Brain microvascular endothelial cell (primary cell): ENCODE measurements around the gene THBD.
"Not testable (repeated sequence)": the region's sequence is repeated elsewhere in the genome, so short reads cannot be mapped to it uniquely, and the experiment has no call there.

Source experiments
- DNase-seq: peaks from one replicate; pipeline ENCODE4 v3.0.0-alpha.2; 2020
- H3K27ac ChIP-seq: fragments of 250-450 bp; sonication (Bioruptor Pico); 2 replicates; pipeline ENCODE4 v1.5.1; 2020; ENCODE audit warnings: mild to moderate bottlenecking, moderate library complexity
- H3K27me3 ChIP-seq: fragments of 250-450 bp; sonication (Bioruptor Pico); replicated peaks from 2 replicates; pipeline ENCODE4 v1.5.1; 2020; ENCODE audit warnings: mild to moderate bottlenecking
- H3K36me3 ChIP-seq: fragments of 250-450 bp; sonication (Bioruptor Pico); replicated peaks from 2 replicates; pipeline ENCODE4 v1.5.1; 2020; ENCODE audit warnings: mild to moderate bottlenecking
- H3K4me3 ChIP-seq: 2 replicates; pipeline ENCODE4 v1.5.1; 2011; ENCODE audit warnings: low read depth, mild to moderate bottlenecking, control low read depth, low read length, moderate library complexity
- CTCF ChIP-seq: IDR thresholded peaks from 2 replicates; pipeline ENCODE4 v1.5.1; 2011; ENCODE audit warnings: low read depth, mild to moderate bottlenecking, moderate library complexity, low read length, control low read depth, inconsistent platforms; ENCODE audit errors: missing control alignments
- in situ Hi-C: cut with HindIII; loops from 2 replicates; pipeline ENCODE4 v1.10.0; 2017; ENCODE audit warnings: low sequenced_read_pairs, low pct_ligation_motif_present

Gene THBD

DNA sequence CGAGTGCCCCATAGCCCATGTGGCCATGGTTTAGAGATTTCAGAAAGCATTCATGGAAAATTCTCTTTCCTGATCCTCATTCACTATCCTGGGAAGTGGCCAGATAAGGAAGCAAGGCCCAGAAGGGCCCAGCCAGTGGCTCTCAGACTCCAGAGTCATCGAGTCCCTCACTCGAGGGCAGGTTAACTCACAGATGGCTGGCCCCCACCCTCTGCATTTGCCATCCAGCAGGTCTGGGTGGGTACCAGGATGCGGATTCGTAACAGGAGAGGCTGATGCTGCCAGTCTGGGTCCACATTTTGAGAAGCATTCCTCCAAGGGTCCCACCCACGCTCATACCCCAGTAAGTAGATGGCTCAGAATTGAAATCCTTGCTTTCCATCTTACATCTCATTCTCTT lies 18.1 kb downstream of the THBD start:
- no peaks in the 10 kb centered on the region for H3K36me3 ChIP-seq
- in situ Hi-C loops, result no loop called here
- H3K27me3 ChIP-seq, result peaks cover 17% of the 10 kb centered on the region
- no peak overlapping the region for H3K4me3 ChIP-seq
- no peak for TF ChIP-seq CTCF
- H3K27ac ChIP-seq, result no peak overlapping the region
- no peak for DNase-seq

- DNase-seq, result no peak
- peaks cover 2% of the 10 kb centered on the region for H3K27me3 ChIP-seq
- no peak for TF ChIP-seq CTCF
- H3K4me3 ChIP-seq, result no peak overlapping the region
- in situ Hi-C loops, result no loop called here
- no peaks in the 10 kb centered on the region for H3K36me3 ChIP-seq
- no peak overlapping the region for H3K27ac ChIP-seq
These were observed 20.1 kb downstream of the THBD start for GRCh38 chr20:23029324-23029723.

DNA sequence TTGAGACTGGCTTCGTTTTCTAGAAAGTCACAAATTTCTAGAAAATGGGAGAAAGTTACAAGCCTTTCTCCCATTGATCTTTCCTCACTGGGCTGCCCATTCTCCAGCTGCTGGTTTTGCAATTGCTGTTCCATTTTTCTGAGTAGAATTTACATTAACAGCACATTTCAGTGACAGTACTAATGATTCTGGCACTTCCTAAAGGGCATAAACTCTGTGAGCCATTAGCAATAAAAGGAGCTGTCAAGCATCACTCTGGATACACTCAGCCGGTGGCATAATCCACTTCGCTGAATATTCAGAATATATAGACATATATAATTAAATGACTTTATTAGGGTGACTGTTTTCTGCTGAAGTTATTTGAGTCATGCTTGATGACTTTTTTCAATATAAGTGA lies 21.1 kb downstream of the THBD start:
- no peak for DNase-seq
- Histone ChIP-seq H3K27me3 (no peaks in the 10 kb centered on the region), H3K27ac (no peak overlapping the region), H3K36me3 (no peaks in the 10 kb centered on the region), H3K4me3 (no peak overlapping the region)
- in situ Hi-C loops, result no loop called here
- TF ChIP-seq CTCF, result no peak

GRCh38 chr20:23027721-23028120 lies 21.8 kb downstream of the THBD start:
- H3K4me3 ChIP-seq, result no peak overlapping the region
- no peaks in the 10 kb centered on the region for H3K27me3 ChIP-seq
- no peak for DNase-seq
- no peak overlapping the region for H3K27ac ChIP-seq
- no peak for TF ChIP-seq CTCF
- H3K36me3 ChIP-seq, result no peaks in the 10 kb centered on the region
- in situ Hi-C loops, result no loop called here

DNA sequence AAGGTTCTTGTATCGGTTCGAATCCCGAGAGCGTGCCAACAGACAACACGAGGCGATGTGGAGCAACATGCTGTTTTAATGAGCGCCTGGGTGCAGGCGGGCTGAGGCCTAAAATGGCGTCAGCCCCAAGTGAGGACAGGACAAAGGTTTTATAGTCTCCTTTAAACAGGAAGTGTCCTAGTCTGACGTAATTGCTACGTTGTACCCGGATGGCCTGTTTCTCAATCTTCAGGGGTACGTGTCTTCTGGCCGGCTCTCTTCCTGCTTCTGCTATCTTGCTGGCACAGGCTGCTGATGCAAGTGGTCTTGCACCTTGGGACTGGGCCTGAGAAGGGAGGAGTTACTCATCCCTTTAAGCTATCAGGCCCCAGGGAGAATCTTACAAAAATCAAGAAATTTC lies 24.0 kb downstream of the THBD start:
- H3K27ac ChIP-seq, in situ Hi-C loops, H3K4me3 ChIP-seq: not testable (repeated sequence)

GRCh38 chr20:23024701-23025100 lies 24.8 kb downstream of the THBD start:
- in situ Hi-C loops, result no loop called here
- Histone ChIP-seq H3K36me3 (no peaks in the 10 kb centered on the region), H3K27ac (no peak overlapping the region), H3K27me3 (no peaks in the 10 kb centered on the region), H3K4me3 (no peak overlapping the region)
- no peak for TF ChIP-seq CTCF
- DNase-seq, result no peak

More for the DNA sequence above, 24.0 kb downstream of the THBD start:
- H3K27me3 ChIP-seq, H3K36me3 ChIP-seq, DNase-seq: not testable (repeated sequence)
